Coronary artery (tissue), 2 donors: ENCODE results near the gene ZDHHC14.
"Not testable (repeated sequence)": the region's sequence is repeated elsewhere in the genome, so short reads cannot be mapped to it uniquely, and the experiment has no call there.

Source experiments
- DNase-seq: peaks from one replicate; pipeline ENCODE4 v3.0.0-alpha.2; 2017; ENCODE audit warnings: low spot score
- H3K27ac ChIP-seq, 2 donors: fragments of 200-600 bp; sonication (generic); one replicate each; pipeline ENCODE4 v1.5.1; 2016 to 2019
- H3K4me3 ChIP-seq: fragments of 200-600 bp; sonication (generic); 2 replicates; pipeline ENCODE4 v1.5.1; 2016; ENCODE audit warnings: mild to moderate bottlenecking, moderate library complexity
- CTCF ChIP-seq: fragments of 200-600 bp; sonication (generic); IDR thresholded peaks from one replicate; pipeline ENCODE4 v1.5.1; 2019; ENCODE audit warnings: antibody characterized with exemption

The ZDHHC14 gene

GRCh38 chr6:157405986-157406385, 25.0 kb downstream of the ZDHHC14 start:
- H3K27ac ChIP-seq: no peak overlapping the region
- no peak for DNase-seq
- no peak overlapping the region for H3K4me3 ChIP-seq
- no peak for TF ChIP-seq CTCF

- DNase-seq: no peak
- no peak overlapping the region for H3K4me3 ChIP-seq
- TF ChIP-seq CTCF: no peak
- H3K27ac ChIP-seq: no peak overlapping the region
Observed at GRCh38 chr6:157406661-157407060, 25.7 kb downstream of the ZDHHC14 start.

- Histone ChIP-seq H3K4me3 (no peak overlapping the region), H3K27ac (no peak overlapping the region)
- TF ChIP-seq CTCF: no peak
- no peak for DNase-seq
Observed at GRCh38 chr6:157407646-157408045, 26.7 kb downstream of the ZDHHC14 start.

- H3K4me3 ChIP-seq, DNase-seq, H3K27ac ChIP-seq: not testable (repeated sequence)
Observed at GRCh38 chr6:157408427-157408826, 27.4 kb downstream of the ZDHHC14 start.

GRCh38 chr6:157410045-157410444, 29.1 kb downstream of the ZDHHC14 start:
- Histone ChIP-seq H3K4me3 (no peak overlapping the region), H3K27ac (peak overlapping the region in 1 of 2 donors; percentile 45)
- no peak for TF ChIP-seq CTCF
- no peak for DNase-seq

GRCh38 chr6:157411368-157411767, 30.4 kb downstream of the ZDHHC14 start:
- H3K4me3 ChIP-seq: no peak overlapping the region
- no peak for TF ChIP-seq CTCF
- DNase-seq: no peak
- no peak overlapping the region for H3K27ac ChIP-seq

GRCh38 chr6:157412791-157413190, 31.8 kb downstream of the ZDHHC14 start:
- no peak for TF ChIP-seq CTCF
- DNase-seq: no peak
- Histone ChIP-seq H3K27ac (peak overlapping the region; percentile 12 to 40), H3K4me3 (peak overlapping the region; percentile 52)

GRCh38 chr6:157420497-157420896, 39.5 kb downstream of the ZDHHC14 start:
- no peak for TF ChIP-seq CTCF
- Histone ChIP-seq H3K4me3 (no peak overlapping the region), H3K27ac (no peak overlapping the region)
- DNase-seq: no peak
